T-cell (primary cell): ENCODE measurements around the gene SMURF2. TPM values are rescaled to one million over a fixed set of nuclear protein-coding genes. Genes with fewer than 3 reads are reported as not detected.

ENCODE experiments used
- ATAC-seq, 4 experiments: fragments of 200-7000 bp in 3 of 4; fragments of 150-1000 bp in 1 of 4; cut with Tn5 transposase; replicated peaks in 1 of 4; 1 replicate in 3 of 4; 2 replicates in 1 of 4; pipeline ENCODE4 v1.10.0; 2021; ENCODE audit warnings: moderate library complexity in 3 of 4, mild to moderate bottlenecking in 2 of 4, moderate number of reproducible peaks in 1 of 4
- CTCF ChIA-PET, 2 donors: fragments of 300-600 bp; sonication (Branson Sonifier 250); formaldehyde crosslinking; loops; one replicate each; lab custom pipeline; 2022; ENCODE audit warnings: antibody characterized with exemption in 2 of 2; lab: Charles Lee
- POLR2A ChIA-PET, 2 donors: fragments of 300-600 bp; sonication (Branson Sonifier 250); formaldehyde crosslinking; loops; one replicate each; lab custom pipeline; 2022; ENCODE audit warnings: antibody characterized with exemption in 2 of 2; lab: Charles Lee
- DNase-seq, 35 experiments: peaks; one replicate each; pipeline versions ENCODE4 v3.0.0 to v3.0.0-alpha.2; 2013 to 2023
- H3K27ac ChIP-seq: one replicate; pipeline ENCODE4 v1.5.1; 2013; ENCODE audit warnings: low read length
- H3K27me3 ChIP-seq, 2 experiments: replicated peaks in 1 of 2; 1 replicate in 1 of 2; 2 replicates in 1 of 2; pipeline versions ENCODE4 v1.6.1 to v1.7.0; 2013; ENCODE audit warnings: low read length in 1 of 2, mixed read lengths in 1 of 2; ENCODE audit not compliant: control insufficient read depth in 2 of 2, insufficient read depth in 2 of 2; ENCODE audit errors: extremely low read depth in 1 of 2
- H3K36me3 ChIP-seq, 2 donors: 1 replicate in 1 of 2; 2 replicates in 1 of 2; pipeline versions ENCODE4 v1.6.1 to v1.7.0; 2013; ENCODE audit warnings: low read length in 1 of 2; ENCODE audit not compliant: control insufficient read depth in 2 of 2, insufficient read depth in 1 of 2; ENCODE audit errors: extremely low read depth in 1 of 2
- H3K4me1 ChIP-seq, 2 experiments: 1 replicate in 1 of 2; 2 replicates in 1 of 2; pipeline versions ENCODE4 v1.6.1 to v1.7.0; 2013; ENCODE audit warnings: low read length in 2 of 2, mixed read lengths in 1 of 2; ENCODE audit not compliant: insufficient read depth in 2 of 2, control insufficient read depth in 1 of 2; ENCODE audit errors: extremely low read depth in 1 of 2
- H3K4me3 ChIP-seq, 2 donors: 1 replicate in 1 of 2; 2 replicates in 1 of 2; pipeline versions ENCODE4 v1.5.1 to v1.7.0; 2013; ENCODE audit warnings: mild to moderate bottlenecking in 2 of 2, low read length in 1 of 2, moderate library complexity in 1 of 2; ENCODE audit not compliant: control insufficient read depth in 1 of 2; ENCODE audit errors: extremely low read depth in 1 of 2
- H3K9me3 ChIP-seq: 2 replicates; pipeline ENCODE4 v1.7.0; 2013
- H3K27ac Mint-ChIP-seq, 2 donors: one replicate each; pipeline ENCODE4 v1.8.0; 2020 to 2021; ENCODE audit warnings: mild to moderate bottlenecking in 2 of 2, mixed read lengths in 2 of 2
- H3K27me3 Mint-ChIP-seq, 2 donors: one replicate each; pipeline ENCODE4 v1.8.0; 2021 to 2022; ENCODE audit warnings: mixed read lengths in 2 of 2
- H3K36me3 Mint-ChIP-seq: one replicate; pipeline ENCODE4 v1.8.0; 2021; ENCODE audit warnings: mixed read lengths
- H3K4me1 Mint-ChIP-seq, 3 donors: one replicate each; pipeline ENCODE4 v1.8.0; 2020 to 2022; ENCODE audit warnings: mixed read lengths in 3 of 3, mild to moderate bottlenecking in 1 of 3
- H3K4me3 Mint-ChIP-seq, 3 donors: one replicate each; pipeline ENCODE4 v1.8.0; 2020 to 2022; ENCODE audit warnings: mild to moderate bottlenecking in 3 of 3, mixed read lengths in 3 of 3, moderate library complexity in 3 of 3
- H3K9me3 Mint-ChIP-seq, 3 donors: one replicate each; pipeline ENCODE4 v1.8.0; 2020 to 2022; ENCODE audit warnings: mixed read lengths in 3 of 3
- WGBS: methylation state at CpG from one replicate; pipeline ENCODE4 v1.1.5; 2013; ENCODE audit warnings: missing lambda C conversion rate; ENCODE audit not compliant: insufficient coverage; 5-methylcytosine and 5-hydroxymethylcytosine counted together
- total RNA-seq, 35 experiments: library from RNA in 6 of 35; stranded (reverse) in 6 of 35; fragments of 120-200 nt in 1 of 35; gene quantifications; one replicate each; pipeline versions ENCODE4 v1.2.1 to v1.2.4 and lab custom pipeline; 2013 to 2026

The SMURF2 gene
- total RNA-seq, 5 donors from 2014 or later (not counting 1 experiment from before 2014, with no cell fraction given), result 27.4 to 36.6 (median 34.8) TPM

GRCh38 chr17:64621772-64622171, 40.3 kb downstream of the SMURF2 start:
- CTCF ChIA-PET, result no interaction called here
- no peak overlapping the region for H3K27ac ChIP-seq
- H3K4me1 ChIP-seq, result peaks cover 0 to 2% of the 10 kb centered on the region in 2 experiments
- no peak for ATAC-seq
- H3K36me3 ChIP-seq, result peaks cover 0 to 5% of the 10 kb centered on the region in 2 donors
- POLR2A ChIA-PET, result no interaction called here
- Mint-ChIP-seq H3K4me3 (no peak overlapping the region), H3K27ac (no peak overlapping the region), H3K36me3 (peaks cover 13% of the 10 kb centered on the region), H3K9me3 (no peaks in the 10 kb centered on the region), H3K4me1 (peaks cover 31 to 47% (median 41%) of the 10 kb centered on the region in 3 donors), H3K27me3 (no peaks in the 10 kb centered on the region)
- no peak for DNase-seq
- H3K27me3 ChIP-seq, result no peaks in the 10 kb centered on the region
- no CpG with 5 or more reads among the region's 6 CpGs for WGBS
- no peak overlapping the region for H3K4me3 ChIP-seq
- no peaks in the 10 kb centered on the region for H3K9me3 ChIP-seq

- H3K27ac Mint-ChIP-seq, result no peak overlapping the region
- Histone ChIP-seq H3K36me3 (peaks cover 0 to under 1% of the 10 kb centered on the region in 2 donors), H3K27me3 (no peaks in the 10 kb centered on the region), H3K4me1 (peaks cover 2% of the 10 kb centered on the region in 2 experiments), H3K9me3 (no peaks in the 10 kb centered on the region), H3K4me3 (no peak overlapping the region), H3K27ac (no peak overlapping the region)
- no peak for ATAC-seq
- H3K4me3 Mint-ChIP-seq, result no peak overlapping the region
- no peaks in the 10 kb centered on the region for H3K9me3 Mint-ChIP-seq
- CTCF ChIA-PET, result no interaction called here
- peaks cover 6% of the 10 kb centered on the region for H3K36me3 Mint-ChIP-seq
- no peaks in the 10 kb centered on the region for H3K27me3 Mint-ChIP-seq
- POLR2A ChIA-PET, result no interaction called here
- 88% methylated on average over 4 of the region's 4 CpGs for WGBS
- DNase-seq, result no peak
- peaks cover 36 to 49% (median 44%) of the 10 kb centered on the region in 3 donors for H3K4me1 Mint-ChIP-seq
Measured at GRCh38 chr17:64618848-64619247, 43.3 kb downstream of the SMURF2 start.

GRCh38 chr17:64617125-64617780, 44.9 kb downstream of the SMURF2 start:
- DNase-seq (no peak), ATAC-seq (no peak)
- Histone ChIP-seq H3K27ac (no peak overlapping the region), H3K4me1 (peaks cover 2 to 7% of the 10 kb centered on the region in 2 experiments), H3K4me3 (no peak overlapping the region), H3K27me3 (no peaks in the 10 kb centered on the region), H3K9me3 (no peaks in the 10 kb centered on the region), H3K36me3 (peaks cover 0 to 2% of the 10 kb centered on the region in 2 donors)
- 100% methylated on average over 1 of the region's 5 CpGs for WGBS
- Mint-ChIP-seq H3K27ac (no peak overlapping the region), H3K4me1 (peaks cover 34 to 47% (median 42%) of the 10 kb centered on the region in 3 donors), H3K36me3 (no peaks in the 10 kb centered on the region), H3K9me3 (no peaks in the 10 kb centered on the region), H3K27me3 (no peaks in the 10 kb centered on the region), H3K4me3 (no peak overlapping the region)
- ChIA-PET CTCF (no interaction called here), POLR2A (no interaction called here)

- no peaks in the 10 kb centered on the region for H3K9me3 ChIP-seq
- no peak overlapping the region for H3K4me3 ChIP-seq
- Mint-ChIP-seq H3K27me3 (no peaks in the 10 kb centered on the region), H3K36me3 (no peaks in the 10 kb centered on the region), H3K9me3 (no peaks in the 10 kb centered on the region), H3K4me3 (no peak overlapping the region), H3K27ac (no peak overlapping the region), H3K4me1 (peaks cover 34 to 47% (median 44%) of the 10 kb centered on the region in 3 donors)
- ChIA-PET CTCF (no interaction called here), POLR2A (no interaction called here)
- H3K27ac ChIP-seq, result no peak overlapping the region
- DNase-seq (no peak), ATAC-seq (no peak)
- 88% methylated on average over 1 of the region's 3 CpGs for WGBS
- H3K36me3 ChIP-seq, result peaks cover 0 to 2% of the 10 kb centered on the region in 2 donors
- H3K27me3 ChIP-seq, result no peaks in the 10 kb centered on the region
- peaks cover under 1 to 7% of the 10 kb centered on the region in 2 experiments for H3K4me1 ChIP-seq
Measured at GRCh38 chr17:64615028-64615677, 47.0 kb downstream of the SMURF2 start.

- WGBS, result no CpG with 5 or more reads among the region's 2 CpGs
- Histone ChIP-seq H3K27me3 (no peaks in the 10 kb centered on the region), H3K36me3 (peaks cover 0 to 2% of the 10 kb centered on the region in 2 donors), H3K4me1 (peaks cover 0 to 7% of the 10 kb centered on the region in 2 experiments), H3K9me3 (no peaks in the 10 kb centered on the region), H3K27ac (no peak overlapping the region), H3K4me3 (no peak overlapping the region)
- Mint-ChIP-seq H3K9me3 (no peaks in the 10 kb centered on the region), H3K27ac (peak overlapping the region in 1 of 2 donors; percentile 39), H3K36me3 (no peaks in the 10 kb centered on the region), H3K27me3 (no peaks in the 10 kb centered on the region), H3K4me1 (peaks cover 37 to 51% (median 49%) of the 10 kb centered on the region in 3 donors), H3K4me3 (no peak overlapping the region)
- DNase-seq (no peak), ATAC-seq (no peak)
- CTCF ChIA-PET, result interaction anchor here in 1 of 2 donors (0.7 kb wide), 1 partner anchor 81 kb away, joined by 3 read pairs; no protein-coding TSS in a partner anchor
- POLR2A ChIA-PET, result no interaction called here
Measured at GRCh38 chr17:64614266-64615027, 47.7 kb downstream of the SMURF2 start.

- Histone ChIP-seq H3K4me1 (peaks cover 0 to 7% of the 10 kb centered on the region in 2 experiments), H3K27ac (no peak overlapping the region), H3K27me3 (no peaks in the 10 kb centered on the region), H3K36me3 (peaks cover 0 to 2% of the 10 kb centered on the region in 2 donors), H3K9me3 (no peaks in the 10 kb centered on the region), H3K4me3 (no peak overlapping the region)
- Mint-ChIP-seq H3K4me1 (peaks cover 44 to 53% (median 46%) of the 10 kb centered on the region in 3 donors), H3K27me3 (no peaks in the 10 kb centered on the region), H3K36me3 (no peaks in the 10 kb centered on the region), H3K27ac (no peak overlapping the region), H3K9me3 (no peaks in the 10 kb centered on the region), H3K4me3 (no peak overlapping the region)
- ChIA-PET CTCF (no interaction called here), POLR2A (interaction anchor here in 1 of 2 donors (0.6 kb wide), 1 partner anchor 33 kb away, joined by 6 read pairs; no protein-coding TSS in a partner anchor)
- 97% methylated on average over 7 of the region's 7 CpGs for WGBS
- ATAC-seq (no peak), DNase-seq (no peak)
Measured at GRCh38 chr17:64611369-64611768, 50.7 kb downstream of the SMURF2 start.
